Endothelial cell of umbilical vein (primary cell): ENCODE measurements around the gene LIPM.

Experiments used
- CTCF ChIP-seq, 2 donors: IDR thresholded peaks; 1 replicate in 1 of 2; 2 replicates in 1 of 2; pipeline ENCODE4 v1.5.1; 2011; ENCODE audit warnings: low read length in 2 of 2, mild to moderate bottlenecking in 2 of 2, moderate library complexity in 2 of 2, control low read depth in 1 of 2, inconsistent platforms in 1 of 2, low read depth in 1 of 2; ENCODE audit not compliant: insufficient read depth in 1 of 2; ENCODE audit errors: extremely low read depth in 1 of 2
- EZH2 ChIP-seq: IDR thresholded peaks from 2 replicates; pipeline ENCODE4 v1.6.1; 2012; ENCODE audit warnings: borderline replicate concordance, low read depth, mild to moderate bottlenecking, moderate library complexity, low read length, inconsistent platforms; ENCODE audit not compliant: severe bottlenecking
- FOS ChIP-seq: IDR thresholded peaks from 2 replicates; pipeline ENCODE4 v1.6.1; 2011; ENCODE audit warnings: mild to moderate bottlenecking, low read length, moderate library complexity, borderline replicate concordance; ENCODE audit not compliant: insufficient read depth
- MYC ChIP-seq: IDR thresholded peaks from one replicate; pipeline ENCODE4 v1.6.1; 2011; ENCODE audit warnings: mild to moderate bottlenecking, low read depth, low read length
- POLR2A ChIP-seq: IDR thresholded peaks from 2 replicates; pipeline ENCODE4 v1.6.1; 2012; ENCODE audit warnings: low read depth, mild to moderate bottlenecking, control low read depth, low read length
- POLR2AphosphoS5 ChIP-seq: IDR thresholded peaks from 2 replicates; pipeline ENCODE4 v1.6.1; 2012; ENCODE audit warnings: low read depth, mild to moderate bottlenecking, control low read depth, low read length, moderate library complexity; ENCODE audit not compliant: insufficient read depth

- TF ChIP-seq POLR2AphosphoS5 (no peak), CTCF (IDR thresholded peaks at IDR 0.05; ENCODE audit: extremely low read depth in 1 of 2, insufficient read depth in 1 of 2, low read depth in 1 of 2, low read length in 2 of 2) (no peak), EZH2 (no peak), MYC (no peak), POLR2A (no peak), FOS (no peak)
Measured at GRCh38 chr10:88762906-88763305, 39.6 kb upstream of the LIPM start.
